Activated CD4-positive, alpha-beta T cell treated with anti-CD3 and anti-CD28 coated beads for 36 hours (primary cell): ENCODE data around the gene HSPD1. TPM values are rescaled to one million over a fixed set of nuclear protein-coding genes. Genes with fewer than 3 reads are reported as not detected.
"Not testable (repeated sequence)": the region's sequence is repeated elsewhere in the genome, so short reads cannot be mapped to it uniquely, and the experiment has no call there.

ENCODE experiments used
- ATAC-seq: fragments of 200-7000 bp; cut with Tn5 transposase; one replicate; pipeline ENCODE4 v1.10.0; 2021; ENCODE audit warnings: mild to moderate bottlenecking, moderate library complexity
- CTCF ChIA-PET: fragments of 350-600 bp; sonication (Branson Sonifier 250); formaldehyde crosslinking; loops from one replicate; lab custom pipeline; 2021; ENCODE audit warnings: antibody characterized with exemption; lab: Charles Lee
- POLR2A ChIA-PET: fragments of 350-600 bp; sonication (Branson Sonifier 250); formaldehyde crosslinking; loops from one replicate; lab custom pipeline; 2021; ENCODE audit warnings: antibody characterized with exemption, inconsistent platforms; lab: Charles Lee
- DNase-seq: peaks from one replicate; pipeline ENCODE4 v3.0.0-alpha.2; 2020
- H3K27ac Mint-ChIP-seq: one replicate; pipeline ENCODE4 v1.8.0; 2021; ENCODE audit warnings: mixed read lengths
- H3K27me3 Mint-ChIP-seq: one replicate; pipeline ENCODE4 v1.8.0; 2021; ENCODE audit warnings: mixed read lengths
- H3K36me3 Mint-ChIP-seq: one replicate; pipeline ENCODE4 v1.8.0; 2021; ENCODE audit warnings: low read depth, mixed read lengths
- H3K4me1 Mint-ChIP-seq: one replicate; pipeline ENCODE4 v1.8.0; 2021; ENCODE audit warnings: mixed read lengths
- H3K4me3 Mint-ChIP-seq: one replicate; pipeline ENCODE4 v1.8.0; 2021; ENCODE audit warnings: mild to moderate bottlenecking, moderate library complexity, mixed read lengths
- H3K9me3 Mint-ChIP-seq: one replicate; pipeline ENCODE4 v1.8.0; 2021; ENCODE audit warnings: low read depth, mixed read lengths
- intact Hi-C, 2 experiments: fragments of 100-400 bp; cut with DNase I in 1 of 2; cut with micrococcal nuclease in 1 of 2; formaldehyde crosslinking; loops; one replicate each; pipeline versions ENCODE4 v1.14.2 to v1.15.1; 2022 to 2024; cut with DNase I, micrococcal nuclease
- total RNA-seq, 2 experiments: library from RNA; stranded (reverse); gene quantifications; one replicate each; pipeline ENCODE4 v1.2.3, GENCODE V29; 2021

The HSPD1 gene
- total RNA-seq, 2 experiments from 2014 or later, result 872 to 1,138 TPM

DNA sequence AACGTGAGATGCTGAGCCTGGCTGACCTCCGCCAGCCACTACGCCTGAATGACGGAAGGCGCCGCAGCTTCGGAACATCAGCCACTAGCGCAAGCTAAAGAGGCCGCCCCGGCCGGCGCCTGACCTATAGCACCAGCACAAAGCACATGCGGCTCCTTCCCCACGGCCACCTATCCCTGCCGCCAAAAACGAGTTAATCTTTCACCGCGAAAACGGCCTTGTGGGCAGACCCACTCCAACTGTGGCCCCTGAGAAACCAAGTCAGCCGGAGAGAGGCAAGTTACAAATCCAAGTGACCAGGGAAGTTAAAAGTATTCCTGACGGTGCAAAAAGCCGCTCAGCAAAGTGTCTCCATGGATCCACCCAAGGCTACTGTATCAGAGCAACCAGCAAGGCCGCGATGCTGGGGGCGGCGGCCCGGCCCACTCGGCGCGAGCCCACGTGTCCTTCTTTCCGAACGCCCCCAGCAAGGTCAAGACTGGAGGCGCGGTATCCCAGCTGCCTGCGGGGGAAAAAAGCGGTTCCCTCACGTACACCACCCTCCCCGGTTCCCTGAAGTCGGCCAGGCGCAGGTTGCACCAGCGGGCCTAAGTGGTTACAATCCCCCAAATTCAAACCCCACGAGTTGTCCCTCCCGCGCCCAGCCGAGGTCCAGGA is 575 bp downstream of the HSPD1 start:
- ATAC-seq, result no peak
- intact Hi-C loops, result loop anchor here (1.0 to 10.0 kb wide), 4 partner anchors 191 to 1327 kb away; partner anchors contain the start of gene STK17B (in 1 of the 2)
- DNase-seq, result peak; percentile 75
- no peaks in the 10 kb centered on the region for H3K9me3 Mint-ChIP-seq
- H3K4me3 Mint-ChIP-seq, result peak overlapping the region; percentile 92
- H3K27me3 Mint-ChIP-seq, result no peaks in the 10 kb centered on the region
- ChIA-PET CTCF (interaction anchor here (0.7 to 1.3 kb wide), 4 partner anchors 18 to 580 kb away, joined by 3 to 9 read pairs (median 3); partner anchors contain the start of gene SF3B1), POLR2A (interaction anchor here (0.6 to 2.7 kb wide), 10 partner anchors 9 to 88 kb away, joined by 3 to 29 read pairs (median 8); partner anchors contain the start of genes COQ10B, MOB4 and SF3B1)
- peaks cover 61% of the 10 kb centered on the region for H3K4me1 Mint-ChIP-seq
- peaks cover 84% of the 10 kb centered on the region for H3K36me3 Mint-ChIP-seq
- H3K27ac Mint-ChIP-seq, result peak overlapping the region; percentile 97

DNA sequence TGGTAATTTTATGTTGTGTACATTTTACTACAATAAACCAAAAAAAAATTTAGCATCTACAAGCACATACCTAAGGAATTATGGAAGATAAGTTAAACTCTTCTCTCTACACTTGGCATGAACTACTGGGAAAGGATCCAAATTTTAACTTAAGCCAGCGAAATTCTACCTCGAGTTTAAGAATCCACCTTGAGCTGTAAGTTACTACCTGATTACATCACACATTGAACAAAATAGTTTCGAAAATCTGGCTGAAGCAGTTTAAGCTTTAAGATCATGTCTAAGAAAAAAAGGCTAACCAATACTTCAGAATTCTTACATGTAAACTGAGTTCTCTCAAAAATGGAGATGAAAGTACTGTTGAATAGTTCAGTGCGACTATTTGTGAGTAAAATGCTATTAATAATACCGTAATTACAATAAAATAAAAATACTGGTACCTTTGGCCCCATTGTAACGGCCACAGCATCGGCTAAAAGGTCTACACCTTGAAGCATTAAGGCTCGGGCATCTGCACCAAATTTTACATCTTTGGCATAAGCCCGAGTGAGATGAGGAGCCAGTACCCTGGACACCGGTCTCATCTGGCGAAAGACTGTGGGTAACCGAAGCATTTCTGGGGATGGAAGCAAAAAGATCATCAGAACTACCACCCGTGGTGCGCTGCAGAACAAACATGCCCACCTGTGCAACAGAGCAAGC is 1.3 kb downstream of the HSPD1 start:
- Mint-ChIP-seq H3K27ac (peak overlapping the region; percentile 97), H3K4me1 (peaks cover 57% of the 10 kb centered on the region), H3K9me3 (no peaks in the 10 kb centered on the region), H3K27me3 (no peaks in the 10 kb centered on the region), H3K4me3 (peak overlapping the region; percentile 92), H3K36me3 (peaks cover 83% of the 10 kb centered on the region)
- ChIA-PET CTCF (interaction anchor here (0.7 kb wide), 1 partner anchor 579 kb away, joined by 3 read pairs; no protein-coding TSS in a partner anchor), POLR2A (interaction anchor here (0.6 to 2.7 kb wide), 4 partner anchors 16 to 63 kb away, joined by 3 to 29 read pairs (median 8); partner anchors contain the start of genes COQ10B and SF3B1)
- DNase-seq, result no peak
- no peak for ATAC-seq
- intact Hi-C loops, result loop anchor here (5.0 to 10.0 kb wide), 3 partner anchors 276 to 1326 kb away; partner anchors contain the start of gene STK17B (in 1 of the 2)

DNA sequence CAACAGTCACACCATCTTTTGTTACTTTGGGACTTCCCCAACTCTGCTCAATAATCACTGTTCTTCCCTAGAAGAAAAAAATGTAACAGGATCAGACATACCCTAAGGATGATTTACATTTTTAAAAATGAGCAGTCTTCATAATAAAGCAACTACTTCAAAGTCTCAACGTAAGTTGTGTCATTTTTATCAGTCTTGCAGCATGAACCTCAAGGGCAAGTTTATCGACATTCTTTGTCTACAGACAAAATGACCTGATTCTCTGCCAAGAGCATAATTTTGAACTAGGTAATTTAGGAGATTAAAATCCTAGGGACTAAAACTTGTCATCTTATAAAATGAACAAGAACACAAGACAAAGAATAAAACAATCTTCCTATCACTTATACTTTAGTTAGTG is 2.3 kb downstream of the HSPD1 start:
- no peaks in the 10 kb centered on the region for H3K27me3 Mint-ChIP-seq
- intact Hi-C loops, result loop anchor here (5.0 to 10.0 kb wide), 3 partner anchors 277 to 1325 kb away; partner anchors contain the start of gene STK17B (in 1 of the 2)
- H3K4me1 Mint-ChIP-seq, result peaks cover 56% of the 10 kb centered on the region
- ChIA-PET POLR2A (interaction anchor here (0.5 kb wide), 1 partner anchor 13 kb away, joined by 4 read pairs; no protein-coding TSS in a partner anchor), CTCF (interaction anchor here (0.6 kb wide), 1 partner anchor 1505 kb away, joined by 3 read pairs; no protein-coding TSS in a partner anchor)
- no peaks in the 10 kb centered on the region for H3K9me3 Mint-ChIP-seq
- ATAC-seq, result no peak
- peak overlapping the region; percentile 92 for H3K4me3 Mint-ChIP-seq
- H3K27ac Mint-ChIP-seq, result peak overlapping the region; percentile 97
- DNase-seq, result no peak
- H3K36me3 Mint-ChIP-seq, result peaks cover 84% of the 10 kb centered on the region

DNA sequence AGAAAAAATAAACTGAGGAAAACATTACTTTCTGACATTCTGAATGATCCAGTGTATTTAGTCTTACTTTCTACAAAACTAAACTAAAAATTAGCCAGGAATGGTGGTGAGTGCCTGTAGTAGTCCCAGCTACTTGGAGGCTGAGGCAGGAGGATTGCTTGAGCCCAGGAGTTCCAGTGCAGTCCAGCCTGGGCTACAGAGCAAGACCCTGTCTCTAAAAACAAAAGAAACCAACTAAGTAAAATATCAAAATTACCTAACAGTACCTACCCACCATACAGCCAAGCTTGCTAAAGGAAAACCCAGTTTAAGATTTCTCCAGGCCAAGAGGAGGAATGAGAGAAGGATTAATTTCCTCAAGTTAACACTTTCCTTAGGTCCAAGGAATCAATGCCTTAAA is 2.9 kb downstream of the HSPD1 start:
- ATAC-seq (no peak), DNase-seq (no peak)
- ChIA-PET CTCF (interaction anchor here (0.6 to 1.2 kb wide), 3 partner anchors 41 to 1505 kb away, joined by 3 read pairs; no protein-coding TSS in a partner anchor), POLR2A (interaction anchor here (0.5 kb wide), 1 partner anchor 12 kb away, joined by 4 read pairs; no protein-coding TSS in a partner anchor)
- Mint-ChIP-seq H3K27me3 (no peaks in the 10 kb centered on the region), H3K27ac (peak overlapping the region; percentile 97), H3K9me3 (no peaks in the 10 kb centered on the region), H3K4me1 (peaks cover 49% of the 10 kb centered on the region), H3K36me3 (peaks cover 80% of the 10 kb centered on the region), H3K4me3 (peak overlapping the region; percentile 92)
- intact Hi-C loops, result loop anchor here (1.0 to 10.0 kb wide), 4 partner anchors 9 to 1324 kb away; partner anchors contain the start of gene STK17B (in 1 of the 2)

DNA sequence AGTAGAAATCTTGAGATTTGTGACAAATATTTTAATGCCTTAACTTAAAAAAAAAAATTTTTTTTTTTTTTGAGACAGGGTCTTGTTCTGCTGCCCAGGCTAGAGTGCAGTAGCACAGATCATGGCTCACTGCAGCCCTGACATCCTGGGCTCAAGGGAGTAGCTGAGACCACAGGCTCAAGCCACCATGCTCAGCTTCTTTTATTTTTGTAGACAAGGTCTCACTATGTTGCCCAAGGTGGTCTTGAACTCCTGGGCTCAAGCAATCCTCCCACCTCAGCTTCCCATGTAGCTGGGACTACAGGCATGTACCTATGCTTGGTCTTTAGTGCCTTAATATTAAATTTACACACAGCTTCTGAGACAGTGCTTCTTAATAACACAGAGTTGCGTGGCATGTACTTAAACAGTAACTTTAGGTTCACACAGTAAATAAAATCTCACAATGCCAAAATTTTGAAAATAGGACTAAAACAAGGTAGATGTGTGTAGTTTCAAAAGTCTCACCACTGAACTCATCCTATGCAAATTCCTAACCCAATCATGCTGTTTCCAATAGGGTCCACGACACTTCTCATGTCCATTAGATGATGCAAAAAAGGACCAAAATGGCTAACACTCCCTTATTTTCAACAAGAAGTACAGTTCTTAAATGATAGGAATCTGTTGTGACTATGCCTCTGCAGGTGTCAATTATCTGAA is 4.1 kb downstream of the HSPD1 start:
- H3K27ac Mint-ChIP-seq, result peak overlapping the region; percentile 97

DNA sequence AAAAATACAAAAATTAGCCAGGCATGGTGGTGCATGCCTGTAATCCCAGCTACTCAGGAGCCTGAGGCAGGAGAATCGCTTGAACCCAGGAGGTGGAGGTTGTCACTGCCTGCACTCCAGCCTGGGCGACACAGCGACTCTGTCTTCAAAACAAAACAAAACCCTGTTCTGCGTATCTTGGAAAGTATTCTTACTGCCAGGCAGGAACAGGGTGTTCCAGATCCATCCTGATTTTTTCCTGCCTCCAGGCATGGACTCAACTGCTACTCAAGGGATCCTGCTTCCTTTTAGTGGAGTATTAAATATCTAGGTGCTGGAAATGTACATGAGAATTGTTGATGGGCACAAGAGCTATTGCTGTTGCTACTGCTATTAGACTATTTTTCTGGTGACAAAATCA is 12.3 kb downstream of the HSPD1 start:
- peaks cover 87% of the 10 kb centered on the region for H3K36me3 Mint-ChIP-seq
- ATAC-seq (no peak), DNase-seq (no peak)
- H3K27ac Mint-ChIP-seq, result peak overlapping the region; percentile 5
- intact Hi-C loops, result loop anchor here in 1 of 2 experiments (1.0 kb wide), 1 partner anchor 9 kb away; no protein-coding TSS in a partner anchor
- ChIA-PET CTCF (interaction anchor here (0.6 kb wide), 1 partner anchor 42 kb away, joined by 3 read pairs; no protein-coding TSS in a partner anchor), POLR2A (no interaction called here)
- no peaks in the 10 kb centered on the region for H3K27me3 Mint-ChIP-seq
- peaks cover 26% of the 10 kb centered on the region for H3K4me1 Mint-ChIP-seq
- no peak overlapping the region for H3K4me3 Mint-ChIP-seq
- peaks cover 8% of the 10 kb centered on the region for H3K9me3 Mint-ChIP-seq

More for the DNA sequence above, 4.1 kb downstream of the HSPD1 start:
- Mint-ChIP-seq H3K9me3 (no peaks in the 10 kb centered on the region), H3K36me3 (peaks cover 79% of the 10 kb centered on the region), H3K27me3 (no peaks in the 10 kb centered on the region), H3K4me3 (peak overlapping the region; percentile 92), H3K4me1 (peaks cover 51% of the 10 kb centered on the region)
- ChIA-PET POLR2A (interaction anchor here (0.5 to 1.0 kb wide), 2 partner anchors 8 to 41 kb away, joined by 3 to 4 read pairs; no protein-coding TSS in a partner anchor), CTCF (interaction anchor here (0.6 to 1.2 kb wide), 3 partner anchors 40 to 102 kb away, joined by 3 to 5 read pairs (median 3); no protein-coding TSS in a partner anchor)
- ATAC-seq (no peak), DNase-seq (no peak)
- intact Hi-C loops, result loop anchor here (1.0 to 10.0 kb wide), 4 partner anchors 8 to 1323 kb away; partner anchors contain the start of gene STK17B (in 1 of the 2)

DNA sequence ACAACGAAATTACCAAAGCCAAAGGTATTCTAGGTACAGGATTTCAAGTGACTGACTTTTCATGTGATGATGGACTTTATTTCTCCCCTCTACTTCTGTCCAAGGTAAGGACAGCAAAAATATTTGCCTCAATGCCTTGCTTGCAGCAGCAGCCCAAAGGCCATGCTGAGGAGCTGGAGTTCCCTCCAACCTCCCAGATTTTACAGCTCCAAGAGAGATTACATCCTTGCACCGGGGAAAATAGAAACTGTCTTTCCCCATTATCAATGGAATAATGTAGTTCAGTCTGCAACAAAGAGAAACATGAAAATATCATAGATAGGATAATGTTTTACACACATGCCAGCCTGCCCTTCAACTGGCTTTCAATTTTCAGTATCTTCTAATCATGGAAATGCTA is 13.5 kb downstream of the HSPD1 start:
- Mint-ChIP-seq H3K4me1 (peaks cover 24% of the 10 kb centered on the region), H3K36me3 (peaks cover 82% of the 10 kb centered on the region), H3K9me3 (peaks cover 8% of the 10 kb centered on the region), H3K27ac (no peak overlapping the region), H3K4me3 (no peak overlapping the region), H3K27me3 (no peaks in the 10 kb centered on the region)
- POLR2A ChIA-PET, result no interaction called here
- ATAC-seq (no peak), DNase-seq (no peak)
- CTCF ChIA-PET, result no interaction called here
- intact Hi-C loops, result no loop called here

DNA sequence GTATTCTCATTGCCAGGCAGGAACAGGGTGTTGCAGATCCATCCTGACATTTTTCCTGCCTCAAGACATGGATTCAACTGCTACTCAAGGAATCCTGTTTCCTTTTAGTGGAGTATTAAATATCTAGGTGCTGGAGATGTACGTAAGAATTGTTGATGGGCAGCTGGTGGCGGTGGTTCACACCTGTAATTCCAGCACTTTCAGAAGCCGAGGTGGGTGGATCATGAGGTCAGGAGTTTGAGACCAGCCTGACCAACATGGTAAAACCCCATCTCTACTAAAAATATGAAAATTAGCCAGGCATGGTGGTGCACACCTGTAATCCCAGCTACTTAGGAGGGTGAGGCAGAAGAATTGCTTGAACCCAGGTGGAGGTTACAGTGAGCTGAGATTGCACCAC is 15.4 kb downstream of the HSPD1 start:
- peak; percentile 8 for ATAC-seq
- H3K27me3 Mint-ChIP-seq, DNase-seq, H3K9me3 Mint-ChIP-seq, intact Hi-C loops, H3K4me3 Mint-ChIP-seq, CTCF ChIA-PET, H3K27ac Mint-ChIP-seq: not testable (repeated sequence)
- Mint-ChIP-seq H3K4me1 (peaks cover 15% of the 10 kb centered on the region), H3K36me3 (peaks cover 80% of the 10 kb centered on the region)
- POLR2A ChIA-PET, result interaction anchor here (0.6 to 1.3 kb wide), 4 partner anchors 13 to 73 kb away, joined by 4 to 11 read pairs (median 4); partner anchors contain the start of genes HSPD1 and HSPE1

DNA sequence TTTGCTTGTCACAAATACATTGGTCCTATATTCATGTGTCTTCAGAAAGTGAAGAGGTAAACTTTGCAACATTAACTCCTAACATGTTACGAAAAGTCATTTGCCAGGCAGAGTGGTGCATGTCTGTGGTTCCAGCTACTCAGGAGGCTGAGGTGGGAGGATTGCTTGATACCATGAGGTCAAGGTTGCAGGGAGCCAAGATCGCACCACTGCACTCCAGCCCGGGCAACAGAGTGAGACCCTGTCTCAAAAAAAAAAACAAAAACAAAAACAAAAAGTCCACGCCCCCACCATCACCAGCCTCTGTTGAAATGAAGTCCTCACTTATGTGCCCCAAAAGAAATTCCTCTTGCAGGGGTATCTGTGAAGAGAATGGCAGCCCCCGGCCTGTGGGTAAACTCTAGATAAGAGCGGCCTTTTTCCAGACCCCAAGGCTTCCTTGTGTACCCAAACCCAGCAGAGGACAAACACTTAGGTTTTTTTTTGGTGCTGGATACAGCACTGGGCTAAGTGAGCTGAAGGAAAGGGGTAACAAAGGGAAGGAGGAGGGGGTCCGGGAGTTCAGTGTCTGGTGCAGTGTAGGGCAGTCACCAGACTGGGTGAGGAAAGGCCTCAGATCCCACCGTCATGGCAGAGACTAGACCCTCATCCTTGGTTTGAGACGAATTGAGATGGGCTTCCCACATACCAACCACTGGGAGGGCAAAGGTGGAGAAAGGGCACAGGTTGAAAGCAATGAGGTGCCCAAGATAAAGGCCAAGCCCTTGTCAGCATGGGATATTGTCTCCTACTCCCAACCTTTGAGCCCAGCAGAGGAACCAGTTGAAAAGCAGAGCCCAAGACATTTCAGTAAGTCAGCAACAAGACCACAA is 19.2 kb downstream of the HSPD1 start:
- H3K27ac Mint-ChIP-seq, result peak overlapping the region; percentile 48
- peaks cover under 1% of the 10 kb centered on the region for H3K4me1 Mint-ChIP-seq
- H3K36me3 Mint-ChIP-seq, result peaks cover 63% of the 10 kb centered on the region
- H3K9me3 Mint-ChIP-seq, result peaks cover 8% of the 10 kb centered on the region
- H3K4me3 Mint-ChIP-seq, result no peak overlapping the region
- POLR2A ChIA-PET, result interaction anchor here (0.6 kb wide), 1 partner anchor 365 kb away, joined by 3 read pairs; no protein-coding TSS in a partner anchor
- intact Hi-C loops, result no loop called here
- ATAC-seq (no peak), DNase-seq (no peak)
- CTCF ChIA-PET, result no interaction called here
- no peaks in the 10 kb centered on the region for H3K27me3 Mint-ChIP-seq

DNA sequence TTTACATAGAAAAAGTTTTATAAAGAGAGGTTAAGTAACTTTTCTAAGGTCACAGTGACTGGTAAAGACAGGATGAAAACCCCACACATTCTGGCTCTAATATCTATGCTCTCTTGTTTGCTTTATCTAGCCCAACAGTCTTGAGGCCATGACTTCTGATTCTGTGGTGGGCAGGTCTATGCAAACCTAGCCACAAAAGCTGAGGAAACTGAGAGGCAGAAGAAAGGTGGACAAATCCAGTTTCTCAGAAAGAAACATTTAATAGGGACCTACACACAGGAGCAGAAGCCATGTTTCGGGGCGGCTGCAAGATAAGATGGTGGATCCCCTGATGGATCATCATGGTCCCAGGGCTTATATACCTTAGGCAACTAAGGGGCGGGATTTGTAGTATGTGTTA is 21.8 kb downstream of the HSPD1 start:
- H3K36me3 Mint-ChIP-seq, result peaks cover 46% of the 10 kb centered on the region
- H3K27ac Mint-ChIP-seq, result no peak overlapping the region
- intact Hi-C loops, result no loop called here
- ATAC-seq (no peak), DNase-seq (no peak)
- no peaks in the 10 kb centered on the region for H3K9me3 Mint-ChIP-seq
- no peaks in the 10 kb centered on the region for H3K27me3 Mint-ChIP-seq
- ChIA-PET POLR2A (no interaction called here), CTCF (no interaction called here)
- no peaks in the 10 kb centered on the region for H3K4me1 Mint-ChIP-seq
- no peak overlapping the region for H3K4me3 Mint-ChIP-seq
